Cardiac fibroblast (primary cell): ENCODE measurements around the gene ATP2C1.

Experiments
- DNase-seq, 2 donors: peaks; one replicate each; pipeline versions ENCODE4 v3.0.0 to v3.0.0-alpha.2; 2010; ENCODE audit warnings: low read depth in 2 of 2
- H3K4me3 ChIP-seq, 2 donors: replicated peaks in 1 of 2; 1 replicate in 1 of 2; 2 replicates in 1 of 2; pipeline ENCODE4 v1.5.1; 2011; ENCODE audit warnings: low read depth in 2 of 2, low read length in 2 of 2, mild to moderate bottlenecking in 2 of 2, moderate library complexity in 1 of 2
- TF ChIP-seq, protein P1 (sequence below): IDR thresholded peaks from one replicate; pipeline ENCODE4 v1.5.1; 2011; ENCODE audit warnings: low read depth, mild to moderate bottlenecking, low read length, inconsistent platforms

ATP2C1 gene

DNA sequence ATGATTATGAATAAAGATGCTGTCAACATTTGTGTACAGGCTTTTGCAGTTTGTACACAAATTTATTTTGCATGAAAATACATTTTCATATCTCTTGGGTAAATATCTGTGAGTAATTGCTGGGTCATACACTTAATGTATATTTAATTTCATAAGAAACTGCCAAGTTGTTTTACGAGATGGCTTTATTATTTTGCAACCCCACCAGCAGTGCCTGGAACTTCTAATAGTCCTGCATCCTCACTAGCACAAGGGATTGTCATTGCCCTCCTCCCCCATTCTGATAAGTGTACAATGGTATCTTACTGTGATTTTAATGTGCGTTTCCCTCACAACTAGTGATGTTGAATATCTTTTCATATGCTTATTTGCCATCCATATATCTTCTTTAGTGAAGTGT lies 87.6 kb downstream of the ATP2C1 start:
- no peak overlapping the region for H3K4me3 ChIP-seq
- no peak for DNase-seq
- TF ChIP-seq, protein P1, sequence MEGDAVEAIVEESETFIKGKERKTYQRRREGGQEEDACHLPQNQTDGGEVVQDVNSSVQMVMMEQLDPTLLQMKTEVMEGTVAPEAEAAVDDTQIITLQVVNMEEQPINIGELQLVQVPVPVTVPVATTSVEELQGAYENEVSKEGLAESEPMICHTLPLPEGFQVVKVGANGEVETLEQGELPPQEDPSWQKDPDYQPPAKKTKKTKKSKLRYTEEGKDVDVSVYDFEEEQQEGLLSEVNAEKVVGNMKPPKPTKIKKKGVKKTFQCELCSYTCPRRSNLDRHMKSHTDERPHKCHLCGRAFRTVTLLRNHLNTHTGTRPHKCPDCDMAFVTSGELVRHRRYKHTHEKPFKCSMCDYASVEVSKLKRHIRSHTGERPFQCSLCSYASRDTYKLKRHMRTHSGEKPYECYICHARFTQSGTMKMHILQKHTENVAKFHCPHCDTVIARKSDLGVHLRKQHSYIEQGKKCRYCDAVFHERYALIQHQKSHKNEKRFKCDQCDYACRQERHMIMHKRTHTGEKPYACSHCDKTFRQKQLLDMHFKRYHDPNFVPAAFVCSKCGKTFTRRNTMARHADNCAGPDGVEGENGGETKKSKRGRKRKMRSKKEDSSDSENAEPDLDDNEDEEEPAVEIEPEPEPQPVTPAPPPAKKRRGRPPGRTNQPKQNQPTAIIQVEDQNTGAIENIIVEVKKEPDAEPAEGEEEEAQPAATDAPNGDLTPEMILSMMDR: no peak

GRCh38 chr3:130990282-130990681 lies 96.4 kb downstream of the ATP2C1 start:
- TF ChIP-seq, protein P1: no peak
- no peak for DNase-seq
- H3K4me3 ChIP-seq: no peak overlapping the region

DNA sequence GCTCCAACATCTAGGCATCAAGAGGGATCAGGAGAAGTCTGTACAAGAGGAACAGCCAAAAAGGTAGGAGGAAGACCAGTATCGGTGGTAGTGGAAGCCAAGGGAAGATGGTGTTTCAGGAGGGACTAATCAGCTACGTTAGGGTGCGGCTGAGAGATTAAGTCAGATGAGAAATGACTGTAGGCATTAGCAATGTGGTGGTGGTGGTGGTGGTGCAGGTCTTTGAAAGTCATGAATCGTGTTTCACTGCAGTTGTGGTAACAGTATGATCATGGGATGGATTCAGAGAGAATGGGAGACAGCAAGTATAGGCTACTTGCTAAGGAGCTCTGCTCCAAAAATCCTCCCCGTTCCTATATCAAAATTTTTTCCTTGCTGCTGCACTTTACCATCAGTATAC lies 97.2 kb downstream of the ATP2C1 start:
- no peak overlapping the region for H3K4me3 ChIP-seq
- TF ChIP-seq, protein P1: no peak
- no peak for DNase-seq

DNA sequence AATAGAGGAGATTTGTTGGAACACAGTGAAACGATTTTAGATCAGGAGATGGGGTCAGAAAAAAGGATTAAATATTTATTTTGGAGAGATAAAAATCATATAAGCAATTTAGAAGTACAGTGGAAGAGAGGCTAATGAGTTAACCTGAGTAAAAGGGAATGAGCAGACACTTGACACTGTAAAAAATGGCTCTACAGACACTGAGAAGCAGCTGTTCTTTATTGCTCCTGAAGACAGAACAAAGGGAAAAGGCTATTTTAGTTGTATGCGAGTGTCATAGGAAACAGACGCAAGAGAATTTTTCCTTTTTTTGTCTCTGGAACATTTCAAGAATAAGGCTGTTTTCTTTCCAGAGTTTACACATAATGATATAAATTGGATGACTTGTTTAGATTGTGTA lies 98.5 kb downstream of the ATP2C1 start:
- DNase-seq: no peak
- TF ChIP-seq, protein P1: no peak
- H3K4me3 ChIP-seq: no peak overlapping the region

DNA sequence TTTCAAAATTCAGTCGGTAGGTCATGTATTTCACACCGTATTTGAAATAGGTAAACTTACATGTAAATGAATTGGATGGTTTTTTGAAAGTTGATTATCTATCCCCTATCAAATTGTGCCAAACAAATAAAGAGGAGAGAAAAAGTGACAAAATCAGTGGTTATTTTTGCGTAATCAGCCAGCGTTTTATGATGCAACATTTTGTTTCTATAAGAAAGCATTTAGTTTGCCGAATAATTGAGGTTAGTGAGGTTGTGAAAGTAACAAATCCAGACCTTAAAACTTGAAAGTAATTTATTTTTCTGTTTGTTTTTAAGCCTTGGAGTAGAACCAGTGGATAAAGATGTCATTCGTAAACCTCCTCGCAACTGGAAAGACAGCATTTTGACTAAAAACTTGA lies 103.4 kb downstream of the ATP2C1 start:
- TF ChIP-seq, protein P1: no peak
- DNase-seq: peak; percentile 34 to 41
- no peak overlapping the region for H3K4me3 ChIP-seq

GRCh38 chr3:131001071-131001470 lies 107.2 kb downstream of the ATP2C1 start:
- TF ChIP-seq, protein P1: no peak
- no peak overlapping the region for H3K4me3 ChIP-seq
- no peak for DNase-seq

DNA sequence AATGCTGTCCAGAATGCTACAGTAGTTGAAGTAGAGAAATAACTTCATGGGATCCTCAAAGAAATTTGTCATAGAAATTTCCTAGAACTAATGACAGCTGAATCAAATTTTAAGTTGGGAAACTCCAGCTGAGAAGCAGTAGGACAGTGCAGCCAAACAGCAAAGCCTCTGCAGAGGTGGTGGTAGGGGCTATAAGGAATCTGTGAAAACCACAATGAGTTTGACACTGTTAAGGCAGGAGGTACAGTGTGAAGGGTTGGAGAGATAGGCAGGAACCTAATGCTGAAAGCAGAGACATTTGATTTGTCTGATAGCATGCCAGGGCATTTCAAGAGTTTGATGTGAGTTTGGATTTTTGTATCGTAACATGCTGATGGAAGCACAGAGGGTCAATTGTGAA lies 110.7 kb downstream of the ATP2C1 start:
- TF ChIP-seq, protein P1: no peak
- no peak overlapping the region for H3K4me3 ChIP-seq
- DNase-seq: no peak
